ENCODE measurements around the gene NADSYN1. TPM values are rescaled to one million over a fixed set of nuclear protein-coding genes. Genes with fewer than 3 reads are reported as not detected.

NADSYN1 gene
- total RNA-seq, 2 experiments from 2014 or later = 70.9 to 122 TPM

DNA sequence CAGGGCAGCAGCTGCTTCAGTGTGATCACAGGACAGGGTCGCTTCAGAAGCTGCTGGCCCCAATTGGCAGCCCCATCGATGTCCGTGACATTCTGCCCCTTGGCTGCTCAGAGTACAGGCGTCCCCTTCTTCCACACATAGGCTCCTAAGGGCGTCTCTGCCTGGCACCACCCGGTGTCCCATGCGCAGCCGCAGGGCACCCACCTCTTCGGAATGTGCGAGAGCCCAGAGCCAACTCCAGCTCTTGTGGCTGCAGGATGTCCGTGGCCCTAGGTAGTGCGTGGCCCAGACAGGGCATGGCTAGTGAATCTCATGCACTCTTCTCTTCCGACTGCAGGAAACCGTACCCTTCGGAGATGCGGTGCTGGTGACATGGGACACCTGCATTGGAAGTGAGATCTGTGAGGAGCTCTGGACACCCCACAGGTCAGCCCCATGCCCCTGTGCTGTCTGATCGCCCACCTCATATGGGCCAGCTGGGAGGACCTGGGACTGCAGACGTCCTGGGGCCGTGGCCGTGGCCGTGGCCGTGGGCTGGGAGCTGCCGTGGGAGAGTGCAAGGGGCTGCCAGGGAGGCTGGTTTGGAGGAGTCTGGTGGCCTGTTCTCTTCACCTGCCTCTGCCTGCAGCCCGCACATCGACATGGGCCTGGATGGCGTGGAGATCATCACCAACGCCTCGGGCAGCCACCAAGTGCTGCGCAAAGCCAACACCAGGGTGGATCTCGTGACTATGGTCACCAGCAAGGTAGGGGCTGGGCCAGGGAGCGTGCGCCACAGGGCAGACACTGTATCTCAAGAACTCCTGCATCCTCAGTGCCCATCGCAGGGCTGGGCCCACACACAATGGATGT is 20.2 kb downstream of the NADSYN1 start:
- CTCF ChIA-PET (ENCODE audit: unreplicated experiment) = no interaction called here
- Histone ChIP-seq H3K4me1 (ENCODE audit: insufficient read depth, low read length, poor library complexity, severe bottlenecking) (no peaks in the 10 kb centered on the region), H3K79me2 (ENCODE audit: insufficient read depth, low read depth, low read length) (no peaks in the 10 kb centered on the region), H2AFZ (ENCODE audit: low read length) (no peak overlapping the region), H3K27ac (ENCODE audit: low read depth, low read length, poor library complexity, severe bottlenecking) (no peak overlapping the region), H4K20me1 (ENCODE audit: insufficient read depth, low read length) (no peaks in the 10 kb centered on the region), H3K4me3 (ENCODE audit: low read depth, low read length, poor library complexity, severe bottlenecking) (no peak overlapping the region), H3K4me2 (ENCODE audit: low read length) (no peak overlapping the region), H3K9me3 (ENCODE audit: low read length) (no peaks in the 10 kb centered on the region), H3K36me3 (ENCODE audit: insufficient read depth, low read length) (peaks cover 22% of the 10 kb centered on the region; the same call in 1 of the 2 replicates), H3K9me2 (ENCODE audit: insufficient read depth, low read length) (no peaks in the 10 kb centered on the region)
- TF ChIP-seq EZH2phosphoT487 (IDR thresholded peaks at IDR 0.05; ENCODE audit: borderline replicate concordance, low read depth, low read length) = no peak
- TF ChIP-seq, protein P1, sequence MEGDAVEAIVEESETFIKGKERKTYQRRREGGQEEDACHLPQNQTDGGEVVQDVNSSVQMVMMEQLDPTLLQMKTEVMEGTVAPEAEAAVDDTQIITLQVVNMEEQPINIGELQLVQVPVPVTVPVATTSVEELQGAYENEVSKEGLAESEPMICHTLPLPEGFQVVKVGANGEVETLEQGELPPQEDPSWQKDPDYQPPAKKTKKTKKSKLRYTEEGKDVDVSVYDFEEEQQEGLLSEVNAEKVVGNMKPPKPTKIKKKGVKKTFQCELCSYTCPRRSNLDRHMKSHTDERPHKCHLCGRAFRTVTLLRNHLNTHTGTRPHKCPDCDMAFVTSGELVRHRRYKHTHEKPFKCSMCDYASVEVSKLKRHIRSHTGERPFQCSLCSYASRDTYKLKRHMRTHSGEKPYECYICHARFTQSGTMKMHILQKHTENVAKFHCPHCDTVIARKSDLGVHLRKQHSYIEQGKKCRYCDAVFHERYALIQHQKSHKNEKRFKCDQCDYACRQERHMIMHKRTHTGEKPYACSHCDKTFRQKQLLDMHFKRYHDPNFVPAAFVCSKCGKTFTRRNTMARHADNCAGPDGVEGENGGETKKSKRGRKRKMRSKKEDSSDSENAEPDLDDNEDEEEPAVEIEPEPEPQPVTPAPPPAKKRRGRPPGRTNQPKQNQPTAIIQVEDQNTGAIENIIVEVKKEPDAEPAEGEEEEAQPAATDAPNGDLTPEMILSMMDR (conservative IDR thresholded peaks at IDR 0.05; ENCODE audit: low read length) = no peak
- DNase-seq (ENCODE audit: low spot score) = no peak
- BruUV-seq (replicated peaks) = no TSS peak
- intact Hi-C loops (cut with micrococcal nuclease; ENCODE audit: unreplicated experiment) = no loop called here
- POLR2A ChIA-PET = no interaction called here

DNA sequence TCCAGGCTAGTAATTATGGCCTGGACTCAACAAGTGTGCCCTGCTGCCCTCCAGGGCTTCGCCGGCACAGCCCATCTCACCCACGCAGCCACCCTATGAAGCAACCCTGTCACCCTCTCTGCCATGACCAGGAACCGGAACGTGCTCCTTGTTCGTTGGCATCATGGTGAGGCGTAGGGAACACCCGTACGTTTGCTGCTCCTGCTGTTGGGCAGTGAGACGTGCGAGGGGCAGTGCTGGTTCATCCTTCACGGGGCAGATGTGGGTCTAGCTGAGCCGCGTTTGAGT is 20.7 kb downstream of the NADSYN1 start:
- no peaks in the 10 kb centered on the region for H3K4me1 ChIP-seq (ENCODE audit: insufficient read depth, low read length, poor library complexity, severe bottlenecking)
- DNase-seq (ENCODE audit: low spot score) = no peak
- H2AFZ ChIP-seq (ENCODE audit: low read length) = no peak overlapping the region
- no peaks in the 10 kb centered on the region for H3K9me3 ChIP-seq (ENCODE audit: low read length)
- H3K9me2 ChIP-seq (ENCODE audit: insufficient read depth, low read length) = no peaks in the 10 kb centered on the region
- no TSS peak for BruUV-seq (replicated peaks)
- TF ChIP-seq, protein P1 (conservative IDR thresholded peaks at IDR 0.05; ENCODE audit: low read length) = no peak
- TF ChIP-seq EZH2phosphoT487 (IDR thresholded peaks at IDR 0.05; ENCODE audit: borderline replicate concordance, low read depth, low read length) = no peak
- ChIA-PET CTCF (ENCODE audit: unreplicated experiment) (no interaction called here), POLR2A (no interaction called here)
- no peak overlapping the region for H3K27ac ChIP-seq (ENCODE audit: low read depth, low read length, poor library complexity, severe bottlenecking)
- no peaks in the 10 kb centered on the region for H4K20me1 ChIP-seq (ENCODE audit: insufficient read depth, low read length)
- H3K4me2 ChIP-seq (ENCODE audit: low read length) = no peak overlapping the region
- no peak overlapping the region for H3K4me3 ChIP-seq (ENCODE audit: low read depth, low read length, poor library complexity, severe bottlenecking)
- no peaks in the 10 kb centered on the region for H3K79me2 ChIP-seq (ENCODE audit: insufficient read depth, low read depth, low read length)
- intact Hi-C loops (cut with micrococcal nuclease; ENCODE audit: unreplicated experiment) = no loop called here
- peaks cover 22% of the 10 kb centered on the region; the same call in 1 of the 2 replicates for H3K36me3 ChIP-seq (ENCODE audit: insufficient read depth, low read length)

DNA sequence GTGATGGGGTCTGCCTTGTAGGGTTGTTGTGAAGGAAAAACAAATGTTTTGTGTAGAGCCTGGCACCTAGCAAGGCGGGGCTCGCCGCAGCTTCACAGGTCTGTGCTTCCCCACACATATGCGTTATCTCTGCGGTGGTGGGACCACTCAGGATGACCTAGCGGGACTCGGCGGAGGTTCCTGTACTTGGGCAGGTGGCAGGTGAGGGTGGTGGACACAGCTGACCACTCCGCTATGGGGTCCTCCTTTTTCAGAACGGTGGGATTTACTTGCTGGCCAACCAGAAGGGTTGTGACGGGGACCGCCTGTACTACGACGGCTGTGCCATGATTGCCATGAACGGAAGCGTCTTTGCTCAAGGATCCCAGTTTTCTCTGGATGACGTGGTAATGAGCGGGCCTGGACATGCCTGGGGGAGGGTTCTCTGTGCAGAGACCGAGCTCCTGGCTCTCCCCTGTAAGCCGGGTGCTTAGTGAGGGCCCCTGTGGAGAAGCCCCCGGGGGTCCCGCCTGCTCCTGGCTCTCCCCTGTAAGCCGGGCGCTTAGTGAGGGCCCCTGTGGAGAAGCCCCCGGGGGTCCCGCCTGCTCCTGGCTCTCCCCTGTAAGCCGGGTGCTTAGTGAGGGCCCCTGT is 21.3 kb downstream of the NADSYN1 start:
- POLR2A ChIA-PET = no interaction called here
- no TSS peak for BruUV-seq (replicated peaks)

More for the DNA sequence above, 21.3 kb downstream of the NADSYN1 start:
- no peaks in the 10 kb centered on the region for H3K9me3 ChIP-seq (ENCODE audit: low read length)
- no peaks in the 10 kb centered on the region for H3K9me2 ChIP-seq (ENCODE audit: insufficient read depth, low read length)
- no peak overlapping the region for H2AFZ ChIP-seq (ENCODE audit: low read length)
- CTCF ChIA-PET (ENCODE audit: unreplicated experiment) = no interaction called here
- H4K20me1 ChIP-seq (ENCODE audit: insufficient read depth, low read length) = no peaks in the 10 kb centered on the region
- H3K79me2 ChIP-seq (ENCODE audit: insufficient read depth, low read depth, low read length) = no peaks in the 10 kb centered on the region
- H3K4me1 ChIP-seq (ENCODE audit: insufficient read depth, low read length, poor library complexity, severe bottlenecking) = no peaks in the 10 kb centered on the region
- intact Hi-C loops (cut with micrococcal nuclease; ENCODE audit: unreplicated experiment) = no loop called here
- DNase-seq (ENCODE audit: low spot score) = no peak
- H3K36me3 ChIP-seq (ENCODE audit: insufficient read depth, low read length) = peaks cover 22% of the 10 kb centered on the region; the same call in 1 of the 2 replicates
- no peak overlapping the region for H3K4me3 ChIP-seq (ENCODE audit: low read depth, low read length, poor library complexity, severe bottlenecking)
- TF ChIP-seq, protein P1 (conservative IDR thresholded peaks at IDR 0.05; ENCODE audit: low read length) = no peak
- no peak for TF ChIP-seq EZH2phosphoT487 (IDR thresholded peaks at IDR 0.05; ENCODE audit: borderline replicate concordance, low read depth, low read length)
- H3K4me2 ChIP-seq (ENCODE audit: low read length) = no peak overlapping the region
- H3K27ac ChIP-seq (ENCODE audit: low read depth, low read length, poor library complexity, severe bottlenecking) = no peak overlapping the region
